Astrocyte of the cerebellum (primary cell): ENCODE data around the gene DNAJC7.
"Not testable (repeated sequence)": the region's sequence is repeated elsewhere in the genome, so short reads cannot be mapped to it uniquely, and the experiment has no call there.

ENCODE experiments used
- DNase-seq: peaks from one replicate; pipeline ENCODE4 v3.0.0-alpha.2; 2011; ENCODE audit warnings: low read depth
- H3K4me3 ChIP-seq: 2 replicates; pipeline ENCODE4 v1.5.1; 2011; ENCODE audit warnings: mild to moderate bottlenecking, low read depth, low read length, moderate library complexity
- CTCF ChIP-seq: IDR thresholded peaks from 2 replicates; pipeline ENCODE4 v1.5.1; 2012; ENCODE audit warnings: low read length, low read depth, moderate library complexity, mild to moderate bottlenecking; ENCODE audit errors: missing control alignments
- in situ Hi-C: cut with HindIII; loops from 2 replicates; pipeline ENCODE4 v1.10.0; 2017; ENCODE audit warnings: low sequenced_read_pairs

DNAJC7 gene

GRCh38 chr17:42017866-42018200, 594 bp upstream of the DNAJC7 start:
- H3K4me3 ChIP-seq, result peak overlapping the region; percentile 86
- DNase-seq, result no peak
- in situ Hi-C loops, result no loop called here
- TF ChIP-seq CTCF, result no peak

GRCh38 chr17:42016411-42016831, 818 bp downstream of the DNAJC7 start:
- H3K4me3 ChIP-seq, result peak overlapping the region; percentile 86
- no peak for DNase-seq
- in situ Hi-C loops, result no loop called here
- TF ChIP-seq CTCF, result no peak

GRCh38 chr17:42013740-42014139, 3.5 kb downstream of the DNAJC7 start:
- H3K4me3 ChIP-seq, in situ Hi-C loops, DNase-seq: not testable (repeated sequence)

- in situ Hi-C loops, DNase-seq, H3K4me3 ChIP-seq: not testable (repeated sequence)
Measured at GRCh38 chr17:42012363-42012762, 4.9 kb downstream of the DNAJC7 start.

GRCh38 chr17:42010898-42011516, 6.2 kb downstream of the DNAJC7 start:
- TF ChIP-seq CTCF, result no peak
- DNase-seq, result no peak
- no peak overlapping the region for H3K4me3 ChIP-seq
- in situ Hi-C loops, result no loop called here

GRCh38 chr17:42010266-42010680, 7.0 kb downstream of the DNAJC7 start:
- H3K4me3 ChIP-seq, in situ Hi-C loops: not testable (repeated sequence)

GRCh38 chr17:42009170-42009569, 8.1 kb downstream of the DNAJC7 start:
- no peak for DNase-seq
- TF ChIP-seq CTCF, result no peak
- in situ Hi-C loops, result no loop called here
- no peak overlapping the region for H3K4me3 ChIP-seq

More at GRCh38 chr17:42010266-42010680, 7.0 kb downstream of the DNAJC7 start:
- DNase-seq, result not testable (repeated sequence)

GRCh38 chr17:42005166-42005565, 12.1 kb downstream of the DNAJC7 start:
- no peak for DNase-seq
- no peak overlapping the region for H3K4me3 ChIP-seq
- TF ChIP-seq CTCF, result no peak
- in situ Hi-C loops, result no loop called here
